ENCODE data around the gene IRF2BP2.
"Not testable (repeated sequence)": the region's sequence is repeated elsewhere in the genome, so short reads cannot be mapped to it uniquely, and the experiment has no call there.

The IRF2BP2 gene

DNA sequence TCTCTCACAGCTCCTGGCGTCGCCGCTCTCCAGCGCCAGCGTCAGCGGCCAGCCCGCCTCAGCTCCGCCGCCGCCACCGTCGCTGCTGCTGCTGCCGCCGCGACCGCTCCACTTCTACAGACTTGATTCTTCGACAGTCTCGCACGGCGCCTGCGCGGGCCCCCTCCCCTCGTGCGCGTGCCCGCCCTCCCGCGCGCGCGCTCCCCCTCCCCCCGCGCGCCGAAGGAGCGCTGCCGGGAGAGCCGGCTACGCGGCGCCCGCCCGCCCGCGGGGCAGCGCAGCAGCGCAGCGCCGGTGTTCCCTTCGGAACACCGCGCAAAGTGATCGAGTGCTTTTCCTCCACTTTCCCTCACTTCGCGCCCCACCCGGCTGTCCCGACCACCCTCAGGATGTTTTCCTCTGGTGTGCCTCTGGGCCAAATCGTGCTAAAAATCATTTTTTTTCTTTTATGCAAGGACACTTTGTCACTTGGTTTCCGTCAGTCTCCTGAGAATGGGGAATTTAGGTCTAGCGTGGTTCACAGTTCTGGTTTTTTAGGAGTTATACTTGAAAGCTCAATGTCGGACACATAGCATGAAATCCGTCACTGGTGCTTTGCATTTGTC, at the start of gene IRF2BP2:
Gene IRF2BP2 (minus strand): TSS at position 118 of the 605 bp plus-strand sequence. CDS start 684 bp downstream, outside the sequence.
- DNase-seq (ENCODE audit: low read depth): peak; percentile 75

DNA sequence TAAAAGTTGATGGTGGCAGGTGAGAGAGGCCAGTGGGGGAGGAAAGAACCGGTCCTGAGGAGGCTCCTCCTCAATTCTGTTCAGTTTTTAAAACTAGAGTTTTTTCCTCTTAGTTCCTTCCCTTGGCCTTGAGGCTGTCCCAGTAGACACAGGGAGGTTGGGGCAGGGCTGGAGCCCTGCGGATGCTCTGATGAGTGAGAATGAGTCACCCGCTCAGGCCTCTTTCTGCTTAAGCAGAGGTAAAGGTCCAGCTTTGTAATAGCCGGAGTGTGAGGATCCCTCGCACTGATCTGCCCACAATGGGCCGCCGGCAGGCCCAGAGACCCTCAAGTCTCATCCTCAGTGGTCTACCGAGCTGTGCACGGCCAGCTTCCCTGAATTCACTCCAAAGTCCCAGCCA, 49.6 kb upstream of the IRF2BP2 start:
- DNase-seq (ENCODE audit: low read depth): peak; percentile 73

DNA sequence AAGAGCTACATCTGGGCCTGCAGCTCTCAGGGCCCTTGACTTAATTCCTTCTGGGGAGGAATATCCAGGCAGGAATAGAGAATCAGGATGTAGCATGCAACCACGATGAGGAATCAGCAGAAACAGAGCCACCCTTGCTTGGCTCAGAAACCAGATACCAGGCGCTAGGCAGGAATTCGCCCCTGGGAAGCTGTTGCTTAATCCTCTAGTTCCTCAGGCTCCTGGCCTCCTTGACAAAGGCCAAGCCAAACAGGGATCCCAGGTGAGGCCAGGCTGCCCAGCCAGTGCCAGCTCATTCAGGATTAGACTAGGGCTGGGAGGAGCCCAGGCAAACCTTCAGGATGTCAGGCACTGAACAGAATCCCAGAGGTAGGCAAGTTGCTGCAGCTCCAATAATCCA, 48.2 kb upstream of the IRF2BP2 start:
- DNase-seq (ENCODE audit: low read depth): peak; percentile 64

DNA sequence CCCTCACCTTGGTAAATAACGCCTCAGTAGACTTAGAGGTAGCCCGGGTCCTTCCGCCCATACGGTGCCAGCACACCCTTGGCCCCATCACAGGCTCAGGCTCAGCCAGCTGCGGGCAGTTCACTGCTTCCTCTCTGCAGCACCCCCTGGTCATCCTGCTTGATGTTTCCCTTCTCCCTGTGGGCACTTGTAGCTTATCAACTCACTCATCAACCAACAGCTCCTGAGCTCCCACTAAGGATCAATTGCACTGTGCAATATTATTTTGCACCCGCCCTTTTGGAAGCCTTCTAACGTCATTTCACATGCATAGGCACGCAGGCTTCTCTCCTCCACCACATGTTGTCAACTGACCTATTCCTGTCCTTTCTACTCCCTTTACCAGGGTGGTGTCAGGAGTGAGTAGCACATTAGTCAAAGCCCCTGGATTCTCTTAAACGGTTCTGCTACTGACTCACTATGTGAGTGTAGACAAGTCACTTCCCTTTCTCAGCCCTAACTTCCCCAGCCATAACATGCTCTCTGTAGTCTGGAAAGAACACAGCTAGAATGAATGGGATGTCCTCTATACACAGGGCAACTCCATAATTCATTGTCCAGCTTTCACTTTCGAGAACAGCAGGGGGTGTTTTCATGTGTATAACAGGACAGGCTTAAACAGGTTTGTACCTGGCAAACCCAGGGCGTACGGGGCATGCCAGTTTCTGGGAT, 47.1 kb upstream of the IRF2BP2 start:
- DNase-seq (ENCODE audit: low read depth): peak; percentile 80

DNA sequence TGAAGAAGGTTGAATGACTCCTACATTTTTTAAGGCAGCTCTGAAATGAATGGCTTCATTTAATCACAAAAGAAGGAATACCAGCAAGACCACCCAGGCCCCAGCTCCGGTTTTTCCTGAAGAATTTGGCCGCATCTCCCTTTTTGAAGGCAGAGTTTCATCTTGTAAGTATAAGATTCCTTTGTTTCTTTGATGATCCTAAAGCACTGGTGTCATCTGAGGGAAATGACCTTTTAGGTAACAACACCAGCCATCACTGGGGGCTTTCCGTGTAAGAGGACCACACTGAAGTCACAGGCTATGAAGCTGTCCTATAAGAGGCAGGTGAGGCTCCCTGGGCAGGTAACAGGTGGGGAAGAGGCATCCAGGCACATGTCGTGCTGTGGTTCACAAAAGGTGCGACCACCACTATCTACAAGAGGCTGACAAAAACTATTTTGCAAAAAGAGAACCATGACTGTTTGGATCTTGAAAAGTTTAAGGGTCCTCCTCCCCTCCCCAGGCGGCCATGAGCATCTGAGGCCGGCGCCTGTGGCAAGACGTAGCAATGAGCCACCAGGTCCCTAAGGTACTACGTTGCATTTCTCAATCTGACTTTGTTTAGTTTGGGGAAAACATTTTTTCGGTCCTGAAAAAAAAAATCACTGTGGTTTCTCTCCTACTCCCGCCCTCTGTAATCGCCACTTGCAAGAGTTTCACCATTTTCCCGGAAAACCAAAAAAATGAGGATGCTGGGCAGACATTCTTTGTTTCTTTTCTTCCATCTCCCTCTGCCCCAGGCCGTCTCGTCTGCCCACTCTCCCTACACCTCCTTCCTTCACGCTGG, 46.3 kb upstream of the IRF2BP2 start:
- no peak for DNase-seq (ENCODE audit: low read depth)

DNA sequence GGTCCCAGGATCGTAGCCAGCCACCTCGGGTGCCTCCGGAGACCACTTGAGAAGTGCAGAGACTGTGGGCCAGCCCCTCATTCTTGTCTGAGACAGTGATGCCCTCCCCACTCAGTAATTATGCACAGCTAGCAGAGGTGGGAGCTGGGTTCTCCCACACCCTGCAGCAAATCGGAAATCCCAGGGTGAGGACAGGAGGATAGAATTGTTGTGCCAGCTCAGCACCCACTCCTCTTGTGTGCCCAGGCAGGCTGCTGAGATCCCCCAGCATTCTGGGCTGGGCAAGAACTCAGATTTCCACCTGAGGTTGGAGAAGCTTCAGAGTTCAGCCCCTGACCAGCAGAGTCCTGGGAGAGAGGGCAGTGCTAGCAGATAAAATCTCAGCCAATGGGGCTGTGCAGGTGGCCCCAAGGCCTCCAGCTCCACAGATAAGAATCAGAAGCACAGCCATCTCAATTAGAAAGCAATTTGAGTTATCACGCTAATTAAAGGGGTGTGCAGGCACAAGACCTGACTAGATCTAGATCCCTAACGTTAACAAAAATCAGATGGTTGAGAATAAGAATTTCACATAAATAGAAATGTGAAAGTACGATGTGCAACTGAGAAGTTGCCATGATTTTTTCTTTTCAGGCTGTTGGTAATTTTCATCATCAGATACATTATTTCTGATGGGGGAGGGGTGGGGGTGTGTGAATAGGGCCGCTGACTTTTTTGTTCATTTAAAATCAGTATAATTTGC, 45.5 kb upstream of the IRF2BP2 start:
- no peak for DNase-seq (ENCODE audit: low read depth)

DNA sequence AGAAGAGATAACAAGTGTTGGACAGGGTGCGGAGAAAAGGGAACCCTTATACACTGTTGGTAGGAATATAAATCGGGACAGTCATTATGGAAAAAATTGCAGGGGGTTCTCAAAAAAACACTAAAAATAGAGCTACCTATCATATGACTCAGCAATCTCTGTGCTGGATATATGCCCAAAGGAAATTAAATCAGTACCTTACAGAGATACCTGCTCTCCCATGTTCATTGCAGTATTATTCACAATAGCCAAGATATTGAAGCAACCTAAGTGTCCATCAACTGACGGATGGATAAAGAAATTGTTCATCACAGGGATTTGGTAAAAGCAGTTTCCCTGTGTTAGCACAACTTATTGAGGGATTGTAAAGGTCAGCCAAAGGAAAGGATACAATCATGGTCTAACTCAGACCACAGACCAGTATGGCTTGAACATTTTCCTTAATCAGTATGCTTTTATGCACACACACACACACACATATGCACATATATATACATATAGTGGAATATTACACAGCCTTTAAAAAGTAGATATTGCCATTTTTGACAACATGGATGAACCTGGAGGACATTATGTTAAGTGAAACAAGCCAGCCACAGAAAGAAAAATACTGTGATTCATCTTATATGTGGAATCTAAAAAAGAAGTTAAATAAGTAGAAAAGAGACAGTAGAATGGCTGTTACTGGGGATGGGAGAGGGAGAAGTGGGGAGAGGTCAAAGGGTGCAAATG, 44.2 kb upstream of the IRF2BP2 start:
- no peak for DNase-seq (ENCODE audit: low read depth)

DNA sequence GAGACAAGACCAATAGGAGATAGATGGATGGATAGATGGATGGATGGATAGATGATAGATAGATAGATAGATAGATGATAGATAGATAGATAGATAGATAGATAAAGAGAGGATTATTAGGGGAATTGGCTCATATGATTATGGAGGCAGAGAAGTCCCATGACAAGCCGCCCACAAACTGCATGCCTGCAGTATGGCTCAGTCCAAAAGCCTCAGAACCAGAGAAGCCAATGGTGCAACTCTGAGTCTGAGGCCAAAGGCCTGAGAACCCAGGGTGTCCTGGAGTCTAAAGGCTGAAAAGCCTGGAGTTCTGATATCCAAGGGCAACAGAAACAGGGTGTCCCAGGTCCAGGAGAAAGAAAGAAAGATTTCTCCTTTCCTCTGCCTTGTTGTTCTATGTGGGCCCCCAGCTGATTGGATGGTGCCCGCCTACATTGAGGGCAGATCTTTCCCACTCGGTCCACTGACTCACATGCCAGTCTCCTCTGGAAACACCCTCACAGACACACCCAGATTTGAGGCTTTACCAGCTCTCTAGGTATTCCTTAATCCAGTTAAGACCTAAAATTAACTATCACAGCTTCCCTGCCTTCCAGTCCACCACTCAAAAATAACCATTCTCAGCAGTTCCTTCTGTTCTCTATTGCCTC, 39.6 kb upstream of the IRF2BP2 start:
- peak; percentile 23 for DNase-seq (ENCODE audit: low read depth)

DNA sequence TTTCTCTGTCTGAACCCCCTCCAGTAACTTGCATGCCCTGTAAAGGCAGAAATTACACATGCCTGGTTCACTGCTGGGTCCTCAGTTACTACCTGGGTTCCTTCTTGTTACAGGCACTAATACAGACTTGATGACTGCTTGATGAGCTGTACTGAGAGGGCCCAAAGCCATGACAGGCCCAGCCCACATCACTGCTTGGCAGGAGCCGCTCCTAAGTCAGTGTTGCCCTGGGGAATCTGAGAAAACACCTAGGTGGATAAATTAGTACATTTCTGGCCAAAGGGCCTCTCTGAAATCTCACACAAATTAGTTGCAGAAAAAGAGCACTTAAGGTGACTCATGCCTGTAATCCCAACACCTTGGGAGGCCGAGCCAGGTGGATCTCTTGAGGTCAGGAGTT, 37.8 kb upstream of the IRF2BP2 start:
- DNase-seq (ENCODE audit: low read depth): no peak

DNA sequence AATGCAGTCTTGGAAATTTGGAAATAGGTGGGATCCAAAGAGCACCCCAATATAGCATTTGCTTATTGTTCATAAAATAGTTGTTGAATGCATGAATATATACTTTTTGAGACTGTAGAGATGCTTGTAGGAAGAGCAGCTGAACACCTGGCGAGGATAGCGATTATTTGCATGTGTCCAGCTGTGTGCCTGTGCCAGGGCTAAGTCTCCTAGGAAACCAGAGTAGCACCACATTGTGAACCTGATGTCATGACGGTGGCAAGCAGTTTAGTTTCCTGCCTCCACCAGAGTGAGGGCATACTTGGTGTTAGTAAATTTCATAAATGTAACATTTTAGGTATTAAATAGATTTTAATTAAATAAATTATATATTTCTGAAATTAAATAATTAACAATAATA, 37.3 kb upstream of the IRF2BP2 start:
- no peak for DNase-seq (ENCODE audit: low read depth)

DNA sequence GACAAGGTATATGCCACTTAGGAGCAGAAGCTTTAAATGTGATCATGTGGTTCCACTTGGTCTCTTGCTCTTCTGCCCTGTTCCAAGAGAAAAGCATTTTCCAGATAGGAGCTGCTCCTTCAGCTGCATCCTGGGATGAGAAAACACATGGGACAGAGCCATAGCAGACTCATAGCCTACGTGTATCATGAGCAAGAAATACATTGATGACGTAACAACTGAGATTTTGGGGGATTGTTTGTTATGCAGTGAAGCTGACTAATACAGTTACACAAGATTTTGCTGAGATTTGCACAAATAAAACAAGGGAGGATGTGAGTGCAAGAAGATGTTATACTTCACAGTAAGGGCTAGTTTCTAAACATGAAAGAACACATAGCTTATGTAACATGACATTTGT, 36.0 kb upstream of the IRF2BP2 start:
- DNase-seq (ENCODE audit: low read depth): no peak

DNA sequence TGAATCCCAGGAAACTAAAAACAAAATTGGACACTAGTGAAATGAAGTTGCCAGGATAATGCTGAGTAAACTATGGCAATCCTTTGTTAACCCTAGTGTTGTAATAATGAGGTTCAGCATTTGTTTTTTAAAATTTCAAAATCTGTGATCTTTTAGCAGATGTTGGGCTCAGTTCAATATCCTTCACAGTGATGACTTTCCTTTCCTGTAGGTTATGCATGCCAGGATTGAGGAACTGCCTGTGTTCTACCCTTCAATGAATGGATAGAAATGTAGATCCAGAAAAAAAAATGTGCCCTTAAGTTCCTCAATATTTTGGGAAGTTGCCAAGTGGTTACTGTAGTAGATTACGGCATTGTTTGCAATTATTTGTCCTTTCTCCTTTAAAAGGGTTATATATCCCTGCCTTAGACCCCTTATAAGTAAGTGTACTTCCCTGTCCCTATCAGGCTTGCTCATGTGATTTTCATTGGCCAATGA, 35.5 kb upstream of the IRF2BP2 start:
- DNase-seq (ENCODE audit: low read depth): no peak

DNA sequence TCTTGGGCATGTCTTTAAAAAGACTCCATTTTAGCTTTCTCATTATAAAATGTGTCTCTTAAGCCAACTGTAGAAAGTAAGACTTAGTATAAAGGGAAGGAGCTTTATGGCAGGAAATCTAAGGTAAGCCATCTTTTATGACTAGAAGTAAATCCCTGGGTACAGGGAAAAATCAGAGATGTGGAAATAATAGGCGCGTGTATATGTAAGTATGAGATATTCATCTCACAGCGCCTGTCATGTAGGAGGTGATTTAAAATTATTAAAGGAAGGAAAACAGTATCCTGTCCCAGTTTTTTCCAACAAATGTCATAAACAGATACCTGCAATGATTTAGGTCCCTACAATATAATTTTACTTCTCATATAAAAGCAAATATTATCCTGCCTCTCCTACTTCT, 35.0 kb upstream of the IRF2BP2 start:
- no peak for DNase-seq (ENCODE audit: low read depth)

DNA sequence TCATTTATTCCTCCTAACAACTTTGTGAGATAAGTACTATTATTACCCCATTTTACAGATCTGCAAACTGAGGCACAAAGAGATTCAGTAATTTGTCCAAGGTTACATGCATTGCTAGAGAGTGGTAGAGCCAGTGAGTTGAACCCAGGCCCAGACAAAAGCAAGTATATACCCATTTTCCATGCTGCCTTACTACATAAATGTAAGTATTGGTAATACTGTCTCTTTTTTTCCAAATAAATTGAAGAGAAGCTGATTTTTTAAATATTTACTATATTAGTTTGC, 33.8 kb upstream of the IRF2BP2 start:
- DNase-seq (ENCODE audit: low read depth): no peak

DNA sequence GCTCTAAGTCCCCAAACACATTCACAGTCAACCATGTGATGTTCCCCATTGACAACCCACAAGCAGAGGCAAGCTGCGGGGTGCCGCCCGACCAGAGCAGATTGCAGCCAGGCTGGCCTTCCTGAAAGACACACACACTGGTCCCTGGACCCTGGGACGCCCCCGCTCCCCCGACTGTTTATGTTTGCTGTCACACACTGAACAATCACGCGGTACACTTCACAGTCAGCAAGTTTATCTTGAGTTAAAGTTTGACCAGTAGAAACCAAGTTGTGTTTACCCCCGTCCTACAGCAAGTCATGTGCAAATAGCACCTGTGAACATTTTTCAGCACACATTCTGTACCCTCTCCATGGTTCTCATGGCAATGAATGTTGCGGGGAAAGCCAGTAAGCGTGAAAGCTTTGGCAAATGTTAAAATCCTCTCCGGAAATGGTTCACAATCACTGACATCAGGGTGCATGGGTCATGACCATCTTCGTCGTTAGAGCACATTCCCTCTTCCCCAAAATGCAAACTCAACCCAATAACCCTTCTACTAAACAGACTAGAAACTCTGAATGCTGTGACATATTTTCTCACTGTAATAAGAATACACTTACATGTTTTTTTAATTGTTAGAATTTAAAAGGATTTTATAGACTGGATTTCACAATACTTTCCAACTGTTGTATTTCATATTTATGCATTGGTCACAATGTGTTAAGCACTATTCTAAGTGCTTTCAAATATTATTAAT, 33.3 kb upstream of the IRF2BP2 start:
- no peak for DNase-seq (ENCODE audit: low read depth)

DNA sequence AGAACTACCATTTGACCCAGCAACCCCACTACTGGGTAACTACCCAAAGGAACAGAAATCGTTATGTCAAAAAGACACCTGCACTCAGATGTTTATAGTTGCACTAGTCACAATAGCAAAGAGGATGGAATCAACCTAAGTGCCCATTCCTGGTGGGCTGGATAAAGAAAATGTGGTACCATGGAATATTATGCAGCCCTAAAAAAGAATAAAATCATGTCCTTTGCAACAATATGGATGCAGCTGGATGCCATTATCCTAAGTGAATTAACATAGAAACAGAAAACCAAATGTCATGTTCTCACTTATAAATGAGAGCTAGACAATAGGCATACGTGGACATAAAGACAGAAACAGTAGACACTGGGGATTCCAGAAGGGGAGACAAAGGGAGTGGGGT, 32.5 kb upstream of the IRF2BP2 start:
- DNase-seq (ENCODE audit: low read depth): no peak

DNA sequence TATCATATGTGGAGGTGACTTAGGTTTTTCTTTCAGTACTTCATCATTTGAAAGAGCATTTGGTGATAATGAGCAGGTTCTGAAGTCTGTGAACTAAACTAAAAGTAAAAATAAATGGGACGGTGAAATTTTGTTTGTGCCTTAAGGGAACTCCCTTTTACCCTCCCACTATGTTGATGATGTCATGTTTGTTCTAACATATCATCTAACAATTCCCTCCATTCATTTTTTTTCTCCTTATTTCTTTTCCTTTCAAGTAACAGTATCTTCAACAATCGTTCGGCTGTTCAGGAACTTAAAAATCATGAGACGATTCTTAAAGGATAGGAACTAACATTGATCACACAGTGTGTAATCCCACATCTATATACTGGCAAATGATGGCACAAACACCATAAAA, 30.0 kb upstream of the IRF2BP2 start:
- DNase-seq (ENCODE audit: low read depth): no peak

DNA sequence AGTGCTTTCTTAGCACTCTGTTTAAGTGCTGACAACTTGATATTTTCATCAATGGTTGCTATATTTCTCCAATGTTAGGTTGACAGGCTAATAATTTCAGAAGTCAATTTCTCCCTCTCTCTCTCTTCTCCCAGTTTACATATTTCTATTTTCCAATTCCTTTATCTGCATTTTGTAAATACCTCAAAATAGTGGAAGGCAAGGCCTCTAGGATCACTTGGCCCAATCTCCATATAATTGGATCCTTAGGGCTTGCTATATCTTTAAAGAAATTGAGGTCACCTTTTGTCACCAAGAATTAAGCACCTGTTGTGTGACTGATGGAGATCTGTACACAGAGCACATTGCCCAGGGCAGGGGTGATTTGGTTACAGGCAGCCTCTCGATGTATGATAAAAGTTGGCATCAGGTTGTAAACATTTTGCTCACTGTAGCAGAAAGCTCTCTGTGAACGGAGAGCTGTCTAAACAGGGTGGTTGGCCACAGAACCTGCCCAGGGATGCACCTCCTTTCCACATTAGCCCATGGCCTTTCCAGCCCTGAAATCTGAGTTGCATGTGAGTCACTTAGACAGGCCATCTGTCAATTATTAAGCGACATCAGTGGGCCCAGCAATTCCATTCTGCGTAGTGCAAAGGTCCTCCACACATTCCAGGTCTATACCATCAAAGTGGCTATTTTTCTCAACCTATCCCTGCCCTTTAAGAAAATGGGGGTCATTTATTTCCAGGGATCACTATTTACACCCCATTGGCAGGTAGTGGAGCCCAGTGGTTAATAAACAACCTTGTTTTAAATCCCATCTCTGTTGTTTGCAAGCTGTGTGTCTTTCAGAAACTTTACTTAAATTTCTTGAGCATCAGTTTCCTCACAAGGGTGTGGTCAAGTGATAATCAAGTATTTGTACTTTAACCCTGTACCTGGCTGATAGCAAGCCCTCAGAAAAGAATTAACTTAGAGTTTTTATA, 29.1 kb upstream of the IRF2BP2 start:
- no peak for DNase-seq (ENCODE audit: low read depth)

DNA sequence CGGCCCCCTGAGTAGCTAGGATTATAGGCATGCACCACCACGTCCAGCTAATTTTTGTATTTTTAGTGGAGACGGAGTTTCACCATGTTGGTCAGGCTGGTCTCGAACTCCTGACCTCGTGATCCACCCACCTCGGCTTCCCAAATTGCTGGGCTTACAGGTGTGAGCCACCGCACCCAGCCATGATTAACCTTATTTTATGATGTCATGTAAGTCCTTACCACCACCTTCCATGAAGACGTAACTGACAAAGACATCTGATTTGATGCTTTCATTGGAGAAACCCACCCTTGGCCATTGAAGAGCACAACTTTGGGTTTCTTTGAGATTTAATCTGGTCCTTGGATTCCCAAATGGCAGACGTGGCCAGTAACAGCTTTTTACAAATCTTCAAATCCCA, 24.9 kb upstream of the IRF2BP2 start:
- DNase-seq (ENCODE audit: low read depth): not testable (repeated sequence)
